Endodermal cell (in vitro differentiated cells): ENCODE results near the gene AHDC1. TPM values are rescaled to one million over a fixed set of nuclear protein-coding genes. Genes with fewer than 3 reads are reported as not detected.
"Not testable (repeated sequence)": the region's sequence is repeated elsewhere in the genome, so short reads cannot be mapped to it uniquely, and the experiment has no call there.

Experiments used
- DNase-seq: peaks from one replicate; pipeline ENCODE4 v3.0.0-alpha.2; 2017
- H3K27ac ChIP-seq: 2 replicates; pipeline ENCODE4 v1.5.1; 2013; ENCODE audit warnings: mild to moderate bottlenecking, low read depth, low read length, moderate library complexity
- H3K27me3 ChIP-seq: 2 replicates; pipeline ENCODE4 v1.6.1; 2013; ENCODE audit warnings: mild to moderate bottlenecking, low read length, moderate library complexity; ENCODE audit not compliant: insufficient read depth, control insufficient read depth, poor library complexity, severe bottlenecking
- H3K36me3 ChIP-seq: 2 replicates; pipeline ENCODE4 v1.7.0; 2013; ENCODE audit warnings: mild to moderate bottlenecking, low read length, moderate library complexity; ENCODE audit not compliant: control insufficient read depth, insufficient read depth
- H3K4me1 ChIP-seq: one replicate; pipeline ENCODE4 v1.7.0; 2013; ENCODE audit warnings: low read length; ENCODE audit not compliant: control insufficient read depth, insufficient read depth
- H3K4me3 ChIP-seq: 2 replicates; pipeline ENCODE4 v1.5.1; 2013; ENCODE audit warnings: mild to moderate bottlenecking, low read length, moderate library complexity
- H3K9ac ChIP-seq: 2 replicates; pipeline ENCODE4 v1.6.1; 2013; ENCODE audit warnings: mild to moderate bottlenecking, low read length, moderate library complexity; ENCODE audit not compliant: poor library complexity, severe bottlenecking; ENCODE audit errors: extremely low read depth
- H3K9me3 ChIP-seq: 2 replicates; pipeline ENCODE4 v1.6.1; 2013; ENCODE audit warnings: mild to moderate bottlenecking, low read length, moderate library complexity; ENCODE audit not compliant: control insufficient read depth
- H3K27ac Mint-ChIP-seq: 2 replicates; pipeline ENCODE4 v1.8.0; 2020; ENCODE audit warnings: mixed read lengths
- H3K27me3 Mint-ChIP-seq: 2 replicates; pipeline ENCODE4 v1.8.0; 2021; ENCODE audit warnings: mild to moderate bottlenecking, mixed read lengths; ENCODE audit not compliant: insufficient read depth
- H3K36me3 Mint-ChIP-seq: 2 replicates; pipeline ENCODE4 v1.8.0; 2020; ENCODE audit warnings: low read depth, mixed read lengths
- H3K4me1 Mint-ChIP-seq: 2 replicates; pipeline ENCODE4 v1.8.0; 2020; ENCODE audit warnings: mixed read lengths
- H3K4me3 Mint-ChIP-seq: 2 replicates; pipeline ENCODE4 v1.8.0; 2020; ENCODE audit warnings: mild to moderate bottlenecking, moderate library complexity, mixed read lengths
- H3K9me3 Mint-ChIP-seq: 2 replicates; pipeline ENCODE4 v1.8.0; 2020; ENCODE audit warnings: mild to moderate bottlenecking, mixed read lengths
- WGBS, 2 experiments: methylation state at CpG; one replicate each; pipeline versions ENCODE4 v1.1.5 to v1.1.7; 2013; ENCODE audit warnings: missing lambda C conversion rate in 2 of 2, mixed read lengths in 1 of 2; ENCODE audit not compliant: insufficient coverage in 1 of 2, insufficient read length in 1 of 2; 5-methylcytosine and 5-hydroxymethylcytosine counted together
- total RNA-seq, 2 donors: library from RNA; stranded (reverse); fragmentation: NEBNext Ultra II Directional in 1 of 2; extraction: Animal tissue kit (Norgen Biotek cat#: 25700) in 1 of 2; gene quantifications; 2 replicates in 1 of 2; 3 replicates in 1 of 2; pipeline ENCODE4 v1.2.1, GENCODE V29; 2021
- TF ChIP-seq, protein P1 (sequence below): fragments of 200-600 bp; sonication (generic); conservative IDR thresholded peaks from 2 replicates; pipeline ENCODE4 v1.5.0; 2021; ENCODE audit warnings: antibody characterized with exemption, mild to moderate bottlenecking

Gene AHDC1
- total RNA-seq, 2 donors from 2014 or later: 39.3 to 41.2 TPM

DNA sequence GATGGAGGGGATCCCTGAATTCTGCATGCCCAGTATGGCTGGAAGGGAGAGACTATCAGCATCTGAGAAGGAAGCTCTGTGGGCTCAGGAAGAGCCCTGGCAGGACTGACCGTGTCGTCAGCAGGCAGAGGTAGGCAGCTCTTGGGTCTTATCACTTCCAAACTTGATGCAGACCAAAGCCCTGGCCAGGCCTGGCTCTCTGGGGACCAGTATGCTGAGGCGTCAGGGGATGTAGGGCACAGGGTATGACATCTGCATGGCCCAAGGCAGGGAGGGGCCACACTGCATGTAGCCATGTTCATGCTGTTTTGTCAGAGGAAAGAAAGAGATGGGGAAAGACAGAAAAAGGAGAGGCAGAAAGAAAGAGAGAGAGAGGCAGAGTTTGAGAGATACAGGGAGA lies 24.8 kb upstream of the AHDC1 start:
- Histone ChIP-seq H3K4me1 (no peaks in the 10 kb centered on the region), H3K4me3 (no peak overlapping the region), H3K36me3 (no peaks in the 10 kb centered on the region), H3K9me3 (no peaks in the 10 kb centered on the region), H3K9ac (no peak overlapping the region), H3K27ac (no peak overlapping the region), H3K27me3 (peaks cover 8% of the 10 kb centered on the region)
- H3K27me3 Mint-ChIP-seq: peaks cover 18% of the 10 kb centered on the region
- TF ChIP-seq, protein P1, sequence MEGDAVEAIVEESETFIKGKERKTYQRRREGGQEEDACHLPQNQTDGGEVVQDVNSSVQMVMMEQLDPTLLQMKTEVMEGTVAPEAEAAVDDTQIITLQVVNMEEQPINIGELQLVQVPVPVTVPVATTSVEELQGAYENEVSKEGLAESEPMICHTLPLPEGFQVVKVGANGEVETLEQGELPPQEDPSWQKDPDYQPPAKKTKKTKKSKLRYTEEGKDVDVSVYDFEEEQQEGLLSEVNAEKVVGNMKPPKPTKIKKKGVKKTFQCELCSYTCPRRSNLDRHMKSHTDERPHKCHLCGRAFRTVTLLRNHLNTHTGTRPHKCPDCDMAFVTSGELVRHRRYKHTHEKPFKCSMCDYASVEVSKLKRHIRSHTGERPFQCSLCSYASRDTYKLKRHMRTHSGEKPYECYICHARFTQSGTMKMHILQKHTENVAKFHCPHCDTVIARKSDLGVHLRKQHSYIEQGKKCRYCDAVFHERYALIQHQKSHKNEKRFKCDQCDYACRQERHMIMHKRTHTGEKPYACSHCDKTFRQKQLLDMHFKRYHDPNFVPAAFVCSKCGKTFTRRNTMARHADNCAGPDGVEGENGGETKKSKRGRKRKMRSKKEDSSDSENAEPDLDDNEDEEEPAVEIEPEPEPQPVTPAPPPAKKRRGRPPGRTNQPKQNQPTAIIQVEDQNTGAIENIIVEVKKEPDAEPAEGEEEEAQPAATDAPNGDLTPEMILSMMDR: no peak
- no peak overlapping the region for H3K27ac Mint-ChIP-seq
- H3K36me3 Mint-ChIP-seq: no peaks in the 10 kb centered on the region
- WGBS, 2 experiments: 71 to 77% methylated on average over 3 of the region's 3 CpGs
- H3K4me1 Mint-ChIP-seq: no peaks in the 10 kb centered on the region
- no peaks in the 10 kb centered on the region for H3K9me3 Mint-ChIP-seq
- H3K4me3 Mint-ChIP-seq: no peak overlapping the region
- DNase-seq: no peak

DNA sequence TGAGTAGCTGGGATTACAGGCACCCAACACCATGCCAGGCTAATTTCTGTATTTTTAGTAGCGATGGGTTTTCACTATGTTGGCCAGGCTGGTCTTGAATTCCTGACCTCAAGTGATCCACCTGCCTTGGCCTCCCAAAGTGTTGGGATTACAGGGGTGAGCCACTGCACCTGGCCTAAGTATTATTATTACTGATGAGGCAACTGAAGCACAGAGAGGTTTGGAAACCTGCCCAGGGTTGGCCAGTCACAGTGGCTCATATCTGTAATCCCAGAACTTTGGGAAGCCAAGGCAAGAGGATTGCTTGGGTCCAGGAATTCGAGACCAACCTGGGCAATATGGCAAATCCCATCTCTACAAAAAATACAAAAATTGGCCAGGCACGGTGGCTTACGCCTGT lies 23.8 kb upstream of the AHDC1 start:
- not testable (repeated sequence) for H3K4me3 Mint-ChIP-seq, H3K9me3 Mint-ChIP-seq, H3K27ac ChIP-seq, H3K27ac Mint-ChIP-seq, H3K4me1 Mint-ChIP-seq, H3K27me3 Mint-ChIP-seq, H3K36me3 ChIP-seq, H3K9me3 ChIP-seq, H3K9ac ChIP-seq, H3K4me3 ChIP-seq, H3K4me1 ChIP-seq, DNase-seq, H3K36me3 Mint-ChIP-seq, H3K27me3 ChIP-seq
- 79 to 94% methylated on average over 2 to 4 of the region's 4 CpGs for WGBS, 2 experiments

DNA sequence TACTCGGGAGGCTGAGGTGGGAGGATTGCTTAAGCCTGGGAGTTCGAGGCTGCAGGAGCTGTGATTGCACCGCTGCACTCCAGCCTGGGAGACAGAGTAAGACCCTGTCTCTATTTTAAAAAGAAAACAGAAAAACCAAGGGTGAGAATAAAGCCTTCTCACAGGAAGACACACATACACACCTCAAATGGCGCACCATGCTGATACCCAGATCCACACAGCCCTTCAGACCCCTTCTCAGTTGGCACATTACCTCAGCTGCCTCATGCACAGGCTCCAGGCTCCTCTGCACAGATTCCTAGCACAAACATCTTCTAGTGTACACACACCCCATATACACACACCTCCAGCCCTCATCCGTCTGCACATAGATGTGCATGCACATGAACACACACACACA lies 23.1 kb upstream of the AHDC1 start:
- Mint-ChIP-seq H3K9me3 (no peaks in the 10 kb centered on the region), H3K27me3 (peaks cover 4% of the 10 kb centered on the region), H3K4me1 (no peaks in the 10 kb centered on the region), H3K27ac (no peak overlapping the region), H3K36me3 (no peaks in the 10 kb centered on the region), H3K4me3 (no peak overlapping the region)
- no peak for DNase-seq
- Histone ChIP-seq H3K36me3 (no peaks in the 10 kb centered on the region), H3K27me3 (no peaks in the 10 kb centered on the region), H3K27ac (no peak overlapping the region), H3K9me3 (no peaks in the 10 kb centered on the region), H3K4me3 (no peak overlapping the region), H3K9ac (no peak overlapping the region), H3K4me1 (no peaks in the 10 kb centered on the region)
- 96 to 100% methylated on average over 3 to 5 of the region's 5 CpGs for WGBS, 2 experiments
- TF ChIP-seq, protein P1: no peak
